Epithelial cell of prostate (primary cell): ENCODE data around the gene GBP7.
A peak's percentile ranks its signal among the peaks of the same experiment; 100 is the strongest.
"Not testable (repeated sequence)": the region's sequence is repeated elsewhere in the genome, so short reads cannot be mapped to it uniquely, and the experiment has no call there.

Experiments
- DNase-seq: peaks from one replicate; pipeline ENCODE4 v3.0.0-alpha.2; 2011; ENCODE audit warnings: low read depth, low spot score
- H3K27ac ChIP-seq: fragments of 450-650 bp; 2 replicates; pipeline ENCODE4 v1.5.1; 2017; ENCODE audit warnings: mild to moderate bottlenecking

Gene GBP7

DNA sequence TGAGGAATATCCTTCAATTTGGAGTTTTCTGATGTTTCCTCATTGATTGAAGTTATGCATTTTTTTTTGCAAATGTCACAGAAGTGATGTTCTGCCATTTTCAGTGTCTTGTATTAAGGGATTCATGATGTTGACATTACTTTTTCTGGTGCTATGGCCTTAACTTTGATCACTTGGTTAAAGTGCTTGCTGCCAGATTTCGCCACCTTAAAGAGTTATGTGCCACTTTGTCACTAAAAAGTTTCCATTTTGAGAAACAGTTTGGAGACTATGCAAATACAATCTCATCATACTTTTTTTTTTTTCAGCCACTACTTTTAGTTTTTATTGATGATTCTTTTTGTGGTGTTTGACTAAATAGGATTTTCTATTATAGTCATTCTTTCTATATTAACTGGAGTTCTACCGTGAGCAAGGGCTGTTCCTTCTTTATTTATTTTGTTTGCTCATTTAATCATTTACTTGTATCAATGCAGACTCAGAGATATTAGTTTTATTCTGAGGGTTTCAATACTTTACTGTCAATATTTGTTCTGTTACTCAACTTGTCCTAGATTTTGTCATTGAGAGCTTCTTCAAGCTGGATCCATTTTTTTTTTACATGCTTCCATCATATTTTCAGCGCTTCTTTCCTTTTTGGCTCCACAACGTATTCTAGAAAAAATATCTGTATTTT is 3.2 kb downstream of the GBP7 start:
- no peak overlapping the region for H3K27ac ChIP-seq
- DNase-seq, result no peak

DNA sequence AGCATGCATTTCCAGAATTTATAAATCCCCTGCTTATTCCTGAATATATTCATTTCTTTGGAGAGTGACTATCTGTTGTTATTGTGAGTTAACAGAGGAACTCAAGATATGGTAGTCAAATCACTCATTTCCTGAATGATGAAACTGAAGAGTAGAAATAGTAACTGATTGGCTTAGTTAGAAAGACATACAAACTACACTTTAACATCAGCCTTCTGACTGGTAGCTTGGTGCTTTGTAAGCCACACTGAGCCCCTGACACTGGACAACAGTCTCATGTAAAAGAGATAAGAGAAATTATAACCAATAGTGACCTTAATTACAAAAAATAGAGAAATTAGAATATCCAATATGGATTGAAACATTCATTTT is 4.8 kb downstream of the GBP7 start:
- no peak for DNase-seq
- no peak overlapping the region for H3K27ac ChIP-seq

- DNase-seq, result no peak
- no peak overlapping the region for H3K27ac ChIP-seq
Observed at GRCh38 chr1:89170170-89171066, 5.4 kb downstream of the GBP7 start.

GRCh38 chr1:89169166-89169565 is 6.6 kb downstream of the GBP7 start:
- H3K27ac ChIP-seq, result no peak overlapping the region
- DNase-seq, result no peak

DNA sequence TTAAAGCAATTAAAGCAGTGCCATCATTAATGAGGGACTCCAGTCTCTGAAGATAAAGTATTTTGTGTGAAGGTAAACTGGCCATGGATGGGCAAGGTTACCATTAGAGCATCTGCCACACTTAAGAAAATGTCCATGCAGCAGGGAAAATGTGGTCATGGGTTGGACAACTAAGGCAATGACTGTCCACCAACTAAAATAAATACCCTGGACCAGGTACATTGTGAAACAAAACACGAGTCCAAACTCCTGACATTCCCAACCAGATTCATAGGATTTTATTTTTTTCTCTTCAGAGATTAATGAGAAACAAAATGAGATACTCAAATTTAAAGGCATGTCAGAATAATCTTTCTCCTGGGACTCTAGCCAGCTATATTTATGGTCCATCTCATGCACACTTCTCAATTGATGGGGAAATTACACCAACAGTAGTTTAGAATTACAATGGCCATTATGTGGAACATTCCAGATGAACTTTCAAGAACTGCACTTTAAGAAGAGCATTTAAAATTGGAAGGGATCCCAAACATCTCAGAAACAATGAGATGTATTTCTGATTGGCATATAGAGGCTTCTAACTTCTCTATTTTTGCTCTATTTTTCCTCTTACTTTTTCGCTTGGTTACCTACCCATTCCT is 8.1 kb downstream of the GBP7 start:
- DNase-seq, result no peak
- no peak overlapping the region for H3K27ac ChIP-seq

DNA sequence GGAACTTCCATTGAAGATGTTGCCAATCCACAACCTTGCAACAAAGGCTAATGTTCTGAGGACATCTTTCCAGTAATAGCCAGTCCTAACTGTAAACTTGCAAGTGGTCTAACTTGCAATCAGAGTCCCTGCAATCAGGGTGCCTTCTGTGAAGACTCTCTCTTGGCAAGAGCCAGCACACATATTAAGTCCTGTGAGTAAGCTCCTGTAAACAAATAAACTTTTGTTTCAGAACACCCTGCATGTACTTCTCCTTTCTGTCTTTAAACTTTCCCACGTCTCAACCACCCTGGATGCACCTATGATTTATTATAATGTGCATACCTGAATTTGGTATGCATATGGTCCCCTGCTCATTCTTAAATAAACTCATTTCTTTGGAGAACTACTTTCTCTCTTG is 9.1 kb downstream of the GBP7 start:
- peak; percentile 10 for DNase-seq
- no peak overlapping the region for H3K27ac ChIP-seq

- DNase-seq, result no peak
- H3K27ac ChIP-seq, result no peak overlapping the region
Observed at GRCh38 chr1:89165811-89166210, 10.0 kb downstream of the GBP7 start.

DNA sequence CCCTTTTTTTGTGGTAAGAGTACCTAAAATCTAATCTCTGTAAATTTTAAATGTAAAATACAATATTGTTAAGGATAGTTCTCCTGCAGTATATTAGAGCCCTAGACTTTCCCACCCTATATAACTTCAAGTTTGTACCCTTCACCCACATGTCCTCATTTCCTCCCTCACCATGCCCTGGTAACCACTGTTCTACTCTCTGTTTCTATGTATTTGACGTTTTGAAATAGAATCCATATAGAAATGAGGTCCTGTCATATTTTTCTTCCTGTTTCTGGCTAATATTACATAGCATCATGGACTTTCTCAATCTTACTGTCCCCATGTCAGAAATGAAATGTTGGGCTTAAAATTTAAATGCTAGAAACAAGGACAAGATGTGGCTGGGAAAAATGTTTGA is 24.8 kb downstream of the GBP7 start:
- DNase-seq, result no peak
- no peak overlapping the region for H3K27ac ChIP-seq

DNA sequence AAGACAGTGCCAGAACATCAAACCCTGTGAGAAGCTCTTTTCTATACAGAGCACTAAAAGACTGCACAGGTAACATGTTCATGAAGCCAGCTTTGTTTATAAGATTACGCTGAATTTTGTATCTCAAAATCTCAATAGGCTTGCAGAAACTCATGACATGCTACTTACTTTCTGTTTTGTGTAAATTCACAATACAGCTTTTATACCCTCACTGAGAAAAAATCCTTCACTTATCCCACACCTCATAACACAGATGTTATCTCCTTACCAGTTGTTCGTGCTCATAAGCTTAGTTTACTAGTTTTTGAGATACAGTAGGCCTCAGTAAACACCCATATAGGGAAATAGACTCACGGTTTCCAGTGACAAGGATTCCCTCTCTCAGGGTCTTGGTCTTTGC is 25.8 kb downstream of the GBP7 start:
- H3K27ac ChIP-seq, result no peak overlapping the region
- DNase-seq, result no peak

- DNase-seq, result no peak
- no peak overlapping the region for H3K27ac ChIP-seq
Observed at GRCh38 chr1:89149229-89149628, 26.6 kb downstream of the GBP7 start.

GRCh38 chr1:89147678-89148658 is 27.8 kb downstream of the GBP7 start:
- DNase-seq, result no peak
- H3K27ac ChIP-seq, result no peak overlapping the region

- no peak overlapping the region for H3K27ac ChIP-seq
- no peak for DNase-seq
Observed at GRCh38 chr1:89146721-89147120, 29.1 kb downstream of the GBP7 start.

DNA sequence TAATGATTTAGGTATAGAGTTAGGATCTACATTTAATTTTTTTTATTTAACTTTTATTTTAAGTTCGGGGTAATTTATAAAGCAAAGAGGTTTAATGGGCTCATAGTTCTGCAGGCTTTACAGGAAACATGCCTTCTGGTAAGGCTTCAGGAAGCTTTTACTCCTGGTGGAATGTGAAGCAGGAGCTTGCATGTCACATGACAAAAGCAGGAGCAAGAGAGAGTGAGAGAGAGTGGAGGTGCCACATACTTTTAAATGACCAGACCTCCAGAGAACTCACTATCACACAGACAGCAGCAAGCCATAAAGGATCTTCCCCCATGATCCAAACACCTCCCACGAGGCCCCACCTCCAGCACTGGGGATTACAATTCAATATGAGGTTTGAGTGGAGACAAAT is 32.3 kb downstream of the GBP7 start:
- no peak overlapping the region for H3K27ac ChIP-seq
- no peak for DNase-seq

GRCh38 chr1:89142160-89142559 is 33.6 kb downstream of the GBP7 start:
- no peak for DNase-seq
- H3K27ac ChIP-seq, result no peak overlapping the region

DNA sequence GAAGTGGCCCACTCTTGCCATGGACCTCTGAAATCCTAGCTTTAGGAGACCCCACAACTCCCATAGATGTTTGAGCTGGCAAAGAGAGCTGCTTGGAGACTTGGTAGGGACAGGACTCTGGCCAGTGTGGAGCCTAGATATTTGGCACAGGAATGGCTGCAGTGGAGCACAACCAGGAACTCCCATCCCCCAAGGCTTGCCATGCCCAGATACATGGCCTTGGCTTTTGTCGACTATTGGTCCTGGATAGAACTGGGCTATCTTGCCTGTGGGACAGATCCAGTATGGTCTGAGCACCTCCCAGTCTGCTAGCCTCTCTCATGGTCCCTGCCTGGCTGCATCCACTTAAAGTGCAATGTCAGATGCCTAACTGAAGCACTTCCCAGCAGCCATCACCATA is 42.1 kb downstream of the GBP7 start:
- DNase-seq, result no peak
- H3K27ac ChIP-seq, result no peak overlapping the region

DNA sequence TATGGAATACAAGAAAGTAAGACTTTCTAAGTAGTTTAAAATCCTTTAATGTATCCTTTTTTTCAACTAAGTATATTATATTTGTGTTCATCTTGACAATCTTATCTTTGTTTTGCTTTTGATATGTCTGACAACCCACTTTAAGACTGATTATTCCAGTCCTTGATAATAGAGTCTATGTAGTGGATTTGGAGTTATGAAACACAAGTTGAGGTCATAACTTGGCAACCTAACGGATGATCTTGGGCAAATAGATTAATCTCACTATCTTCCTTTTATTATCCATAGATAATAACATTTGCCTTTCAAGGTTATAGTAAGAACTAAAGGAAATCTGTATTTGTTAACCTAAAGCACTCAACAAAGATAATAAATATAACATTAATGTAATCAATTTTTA is 45.1 kb downstream of the GBP7 start:
- no peak for DNase-seq
- no peak overlapping the region for H3K27ac ChIP-seq

GRCh38 chr1:89129911-89130310 is 45.9 kb downstream of the GBP7 start:
- no peak overlapping the region for H3K27ac ChIP-seq
- no peak for DNase-seq

- H3K27ac ChIP-seq, DNase-seq: not testable (repeated sequence)
Observed at GRCh38 chr1:89128003-89128458, 47.8 kb downstream of the GBP7 start.

DNA sequence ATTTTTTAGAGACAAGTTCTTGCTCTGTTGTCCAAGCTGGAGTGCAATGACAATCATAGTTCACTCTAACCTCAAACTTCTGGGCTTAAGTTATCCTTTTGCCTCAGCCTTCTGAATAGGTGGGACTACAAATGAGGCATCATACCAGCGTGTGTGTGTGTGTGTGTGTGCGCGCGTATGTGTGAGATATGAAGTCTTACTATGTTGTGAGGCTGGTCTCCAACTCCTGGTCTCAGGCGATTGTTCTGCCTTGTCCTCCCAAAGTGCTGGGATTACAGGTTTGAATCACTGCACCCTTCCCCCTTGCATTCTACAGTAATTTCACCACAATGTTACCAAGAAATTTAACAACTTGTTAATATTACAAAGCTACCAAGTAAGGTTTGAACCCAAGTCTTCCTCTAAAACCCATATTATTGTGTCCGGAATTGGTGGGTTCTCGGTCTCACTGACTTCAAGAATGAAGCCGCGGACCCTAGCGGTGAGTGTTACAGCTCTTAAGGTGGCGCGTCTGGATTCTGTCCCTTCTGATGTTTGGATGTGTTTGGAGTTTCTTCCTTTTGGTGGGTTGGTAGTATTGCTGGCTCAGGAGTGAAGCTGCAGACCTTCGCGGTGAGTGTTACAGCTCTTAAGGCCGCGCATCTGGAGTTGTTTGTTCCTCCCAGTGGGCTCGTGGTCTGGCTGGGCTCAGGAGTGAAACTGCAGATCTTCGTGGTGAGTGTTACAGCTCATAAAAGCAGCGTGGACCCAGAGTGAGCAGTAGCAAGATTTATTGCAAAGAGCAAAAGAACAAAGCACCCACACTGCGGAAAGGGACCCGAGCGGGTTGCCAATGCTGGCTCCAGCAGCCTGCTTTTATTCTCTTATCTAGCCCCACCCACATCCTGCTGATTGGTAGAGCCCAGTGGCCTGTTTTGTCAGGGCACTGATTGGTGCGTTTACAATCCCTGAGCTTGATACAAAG is 48.9 kb downstream of the GBP7 start:
- not testable (repeated sequence) for DNase-seq, H3K27ac ChIP-seq
